IMR-90 (cell line): ENCODE results near the gene IL3RA. TPM values are rescaled to one million over a fixed set of nuclear protein-coding genes. Genes with fewer than 3 reads are reported as not detected.

Source experiments
- RAD21 ChIP-seq: IDR thresholded peaks from 2 replicates; pipeline ENCODE4 v1.6.1; 2012; ENCODE audit warnings: low read length, improper control_type of control experiment
- polyA plus RNA-seq, 3 experiments: library from polyadenylated mRNA; depleted of rRNA; stranded (reverse); fragments of >200 nt; gene quantifications; 2 replicates each; pipeline ENCODE4 v1.2.3, GENCODE V29; 2012; ENCODE audit warnings: low replicate concordance in 1 of 3
- total RNA-seq: library from RNA; depleted of rRNA; stranded (reverse); fragments of >200 nt; gene quantifications from 2 replicates; pipeline ENCODE4 v1.2.3, GENCODE V29; 2012
- TF ChIP-seq, protein P1 (sequence below): conservative IDR thresholded peaks from 2 replicates; pipeline ENCODE4 v1.5.1; 2012; ENCODE audit warnings: mild to moderate bottlenecking, low read depth, low read length, improper control_type of control experiment
- TF ChIP-seq, protein P2 (sequence below): fragments of 150-350 bp; IDR thresholded peaks from 2 replicates; pipeline ENCODE4 v1.6.1; 2017; ENCODE audit warnings: mild to moderate bottlenecking, antibody characterized with exemption, low read length, low read depth

IL3RA gene
- total and polyA plus RNA-seq, 2 of the 4 experiments (the other 2 are of a cell fraction) = not detected

DNA sequence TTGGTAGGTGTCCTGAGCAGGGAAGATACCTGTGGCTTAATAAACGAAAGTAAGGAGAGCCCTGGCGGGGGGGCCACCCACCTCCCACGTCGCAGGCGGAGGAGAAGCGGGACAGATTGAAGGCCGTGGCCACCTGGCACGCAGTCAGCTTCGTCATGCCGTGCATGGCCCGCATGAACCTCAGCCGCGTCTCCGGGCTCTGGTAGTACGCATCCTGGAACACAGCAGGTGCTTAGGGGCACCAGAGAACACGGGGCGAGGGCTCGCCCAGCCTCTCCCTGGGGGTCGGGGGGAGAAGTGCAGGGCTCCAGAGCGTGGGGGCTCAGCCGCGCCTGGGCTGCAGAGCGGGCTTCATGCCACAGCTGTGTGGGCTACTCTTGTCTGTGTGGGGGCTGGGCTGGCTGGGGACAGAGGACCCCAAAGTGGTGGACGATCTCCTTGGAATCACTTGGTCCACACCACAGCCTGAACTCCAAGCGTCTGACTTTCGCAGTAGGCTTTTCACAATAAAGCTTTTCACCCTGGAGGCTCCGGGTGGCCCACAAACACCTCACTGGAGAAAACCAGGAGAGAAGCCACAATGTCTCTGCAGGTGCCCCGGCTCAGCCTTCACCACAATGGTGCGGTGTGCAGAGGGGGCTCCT is 82.4 kb downstream of the IL3RA start (continued):
- TF ChIP-seq, protein P1, sequence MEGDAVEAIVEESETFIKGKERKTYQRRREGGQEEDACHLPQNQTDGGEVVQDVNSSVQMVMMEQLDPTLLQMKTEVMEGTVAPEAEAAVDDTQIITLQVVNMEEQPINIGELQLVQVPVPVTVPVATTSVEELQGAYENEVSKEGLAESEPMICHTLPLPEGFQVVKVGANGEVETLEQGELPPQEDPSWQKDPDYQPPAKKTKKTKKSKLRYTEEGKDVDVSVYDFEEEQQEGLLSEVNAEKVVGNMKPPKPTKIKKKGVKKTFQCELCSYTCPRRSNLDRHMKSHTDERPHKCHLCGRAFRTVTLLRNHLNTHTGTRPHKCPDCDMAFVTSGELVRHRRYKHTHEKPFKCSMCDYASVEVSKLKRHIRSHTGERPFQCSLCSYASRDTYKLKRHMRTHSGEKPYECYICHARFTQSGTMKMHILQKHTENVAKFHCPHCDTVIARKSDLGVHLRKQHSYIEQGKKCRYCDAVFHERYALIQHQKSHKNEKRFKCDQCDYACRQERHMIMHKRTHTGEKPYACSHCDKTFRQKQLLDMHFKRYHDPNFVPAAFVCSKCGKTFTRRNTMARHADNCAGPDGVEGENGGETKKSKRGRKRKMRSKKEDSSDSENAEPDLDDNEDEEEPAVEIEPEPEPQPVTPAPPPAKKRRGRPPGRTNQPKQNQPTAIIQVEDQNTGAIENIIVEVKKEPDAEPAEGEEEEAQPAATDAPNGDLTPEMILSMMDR = no peak
- TF ChIP-seq RAD21 = no peak
- TF ChIP-seq, protein P2, sequence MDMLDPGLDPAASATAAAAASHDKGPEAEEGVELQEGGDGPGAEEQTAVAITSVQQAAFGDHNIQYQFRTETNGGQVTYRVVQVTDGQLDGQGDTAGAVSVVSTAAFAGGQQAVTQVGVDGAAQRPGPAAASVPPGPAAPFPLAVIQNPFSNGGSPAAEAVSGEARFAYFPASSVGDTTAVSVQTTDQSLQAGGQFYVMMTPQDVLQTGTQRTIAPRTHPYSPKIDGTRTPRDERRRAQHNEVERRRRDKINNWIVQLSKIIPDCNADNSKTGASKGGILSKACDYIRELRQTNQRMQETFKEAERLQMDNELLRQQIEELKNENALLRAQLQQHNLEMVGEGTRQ = no peak
